ENCODE results near the gene DCC. TPM values are rescaled to one million over a fixed set of nuclear protein-coding genes. Genes with fewer than 3 reads are reported as not detected.

DCC gene
- total RNA-seq, 4 donors from 2014 or later = 0.94 TPM; not detected in 3

GRCh38 chr18:52344881-52345280, 4.9 kb downstream of the DCC start:
- H3K4me1 ChIP-seq = no peaks in the 10 kb centered on the region
- no peaks in the 10 kb centered on the region for H3K9me3 ChIP-seq
- no peak for DNase-seq
- H3K4me3 ChIP-seq (replicated peaks in 1 of 3) = no peak overlapping the region
- no peak for TF ChIP-seq CTCF (IDR thresholded peaks at IDR 0.05)
- TF ChIP-seq POLR2A (IDR thresholded peaks at IDR 0.05) = no peak
- H3K27me3 ChIP-seq = no peaks in the 10 kb centered on the region
- no peak overlapping the region for H3K27ac ChIP-seq
- no peaks in the 10 kb centered on the region for H3K36me3 ChIP-seq
- intact Hi-C loops (cut with DNase I) = no loop called here

GRCh38 chr18:52345428-52345827, 5.4 kb downstream of the DCC start:
- H3K9me3 ChIP-seq = no peaks in the 10 kb centered on the region
- no peaks in the 10 kb centered on the region for H3K4me1 ChIP-seq
- no peaks in the 10 kb centered on the region for H3K27me3 ChIP-seq
- H3K4me3 ChIP-seq (replicated peaks in 1 of 3) = no peak overlapping the region
- no peak for TF ChIP-seq POLR2A (IDR thresholded peaks at IDR 0.05)
- TF ChIP-seq CTCF (IDR thresholded peaks at IDR 0.05) = no peak
- no peaks in the 10 kb centered on the region for H3K36me3 ChIP-seq
- 57 to 62% methylated on average over 4 of the region's 4 CpGs for WGBS, 2 donors
- no peak for DNase-seq
- intact Hi-C loops (cut with DNase I) = no loop called here
- no peak overlapping the region for H3K27ac ChIP-seq

- H3K9me3 ChIP-seq = no peaks in the 10 kb centered on the region
- intact Hi-C loops (cut with DNase I) = no loop called here
- 83 to 92% methylated on average over 3 of the region's 3 CpGs for WGBS, 2 donors
- H3K27ac ChIP-seq = no peak overlapping the region
- DNase-seq = no peak
- no peak for TF ChIP-seq POLR2A (IDR thresholded peaks at IDR 0.05)
- no peak for TF ChIP-seq CTCF (IDR thresholded peaks at IDR 0.05)
- no peaks in the 10 kb centered on the region for H3K36me3 ChIP-seq
- H3K4me1 ChIP-seq = no peaks in the 10 kb centered on the region
- no peaks in the 10 kb centered on the region for H3K27me3 ChIP-seq
- H3K4me3 ChIP-seq (replicated peaks in 1 of 3) = no peak overlapping the region
Measured at GRCh38 chr18:52348209-52348608, 8.2 kb downstream of the DCC start.

- no peaks in the 10 kb centered on the region for H3K4me1 ChIP-seq
- TF ChIP-seq CTCF (IDR thresholded peaks at IDR 0.05) (no peak), POLR2A (IDR thresholded peaks at IDR 0.05) (no peak)
- H3K27me3 ChIP-seq = no peaks in the 10 kb centered on the region
- H3K36me3 ChIP-seq = no peaks in the 10 kb centered on the region
- 49 to 86% methylated on average over 2 of the region's 2 CpGs for WGBS, 2 donors
- H3K4me3 ChIP-seq (replicated peaks in 1 of 3) = no peak overlapping the region
- intact Hi-C loops (cut with DNase I) = no loop called here
- H3K9me3 ChIP-seq = no peaks in the 10 kb centered on the region
- DNase-seq = no peak
- no peak overlapping the region for H3K27ac ChIP-seq
Measured at GRCh38 chr18:52349498-52349897, 9.5 kb downstream of the DCC start.

DNA sequence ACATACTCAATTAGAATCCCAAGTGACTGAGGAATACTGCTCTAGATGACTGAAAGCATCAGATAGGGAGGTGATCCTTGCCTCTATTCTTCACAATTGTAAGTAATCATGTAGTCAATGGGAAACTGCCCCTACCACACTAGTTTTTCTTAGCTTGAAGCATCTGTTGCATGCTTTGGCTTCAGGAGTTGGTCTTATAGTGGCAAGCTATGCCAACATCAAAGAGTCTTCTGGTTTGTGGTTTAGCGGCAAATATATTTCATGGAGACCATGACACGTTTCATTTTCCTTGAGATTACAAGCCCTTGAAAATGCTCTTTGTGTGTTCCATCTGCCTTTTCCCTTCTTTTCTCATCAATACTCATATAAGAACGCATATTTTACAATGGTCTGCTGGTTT, 12.9 kb downstream of the DCC start:
- intact Hi-C loops (cut with DNase I) = no loop called here
- H3K4me1 ChIP-seq = no peaks in the 10 kb centered on the region
- H3K4me3 ChIP-seq (replicated peaks in 1 of 3) = no peak overlapping the region
- 89 to 93% methylated on average over 3 of the region's 3 CpGs for WGBS, 2 donors
- TF ChIP-seq POLR2A (IDR thresholded peaks at IDR 0.05) = no peak
- TF ChIP-seq CTCF (IDR thresholded peaks at IDR 0.05) = no peak
- H3K27ac ChIP-seq = no peak overlapping the region
- H3K9me3 ChIP-seq = no peaks in the 10 kb centered on the region
- no peak for DNase-seq
- no peaks in the 10 kb centered on the region for H3K27me3 ChIP-seq
- no peaks in the 10 kb centered on the region for H3K36me3 ChIP-seq

All from thyroid gland (tissue), 4 donors.